DND-41 (cell line): ENCODE results near the gene HOXB8.

ENCODE experiments used
- ATAC-seq: fragments of 200-7000 bp; cut with Tn5 transposase; 3 replicates; pipeline ENCODE4 v1.9.1; 2021; ENCODE audit warnings: low read depth; ENCODE audit not compliant: insufficient read depth
- DNase-seq: peaks from one replicate; pipeline ENCODE4 v3.0.0-alpha.2; 2020
- H2AFZ ChIP-seq: 2 replicates; pipeline ENCODE4 v1.6.0; 2012; ENCODE audit warnings: low read depth, low read length
- H3K27ac ChIP-seq: 2 replicates; pipeline ENCODE4 v1.5.1; 2012; ENCODE audit warnings: low read length, inconsistent platforms
- H3K27me3 ChIP-seq: fragments of 200-600 bp; sonication (generic); 2 replicates; pipeline ENCODE4 v1.6.0; 2012; ENCODE audit warnings: low read length, mild to moderate bottlenecking, inconsistent platforms; ENCODE audit not compliant: insufficient read depth, poor library complexity
- H3K36me3 ChIP-seq: 2 replicates; pipeline ENCODE4 v1.5.1; 2012; ENCODE audit warnings: low read length, inconsistent platforms; ENCODE audit not compliant: insufficient read depth
- H3K4me1 ChIP-seq: 2 replicates; pipeline ENCODE4 v1.5.1; 2012; ENCODE audit warnings: mild to moderate bottlenecking, low read length; ENCODE audit not compliant: insufficient read depth
- H3K4me2 ChIP-seq: 2 replicates; pipeline ENCODE4 v1.6.0; 2012; ENCODE audit warnings: mild to moderate bottlenecking, moderate library complexity, low read length, inconsistent platforms; ENCODE audit not compliant: insufficient read depth
- H3K4me3 ChIP-seq, 2 experiments: fragments of 200-600 bp in 1 of 2; shearing (Covaris generic) in 1 of 2; 2 replicates each; pipeline ENCODE4 v1.5.1; 2012 to 2016; ENCODE audit warnings: inconsistent platforms in 2 of 2, low read length in 2 of 2, mild to moderate bottlenecking in 2 of 2, low read depth in 1 of 2, moderate library complexity in 1 of 2
- H3K79me2 ChIP-seq: 2 replicates; pipeline ENCODE4 v1.6.0; 2012; ENCODE audit warnings: low read length, inconsistent platforms; ENCODE audit not compliant: insufficient read depth
- H3K9ac ChIP-seq: 2 replicates; pipeline ENCODE4 v1.6.0; 2012; ENCODE audit warnings: low read depth, mild to moderate bottlenecking, inconsistent platforms, low read length, moderate library complexity
- H3K9me3 ChIP-seq: 2 replicates; pipeline ENCODE4 v1.5.1; 2012; ENCODE audit warnings: low read length, moderate library complexity, mild to moderate bottlenecking, inconsistent platforms; ENCODE audit not compliant: insufficient read depth, severe bottlenecking
- H4K20me1 ChIP-seq: 2 replicates; pipeline ENCODE4 v1.6.0; 2012; ENCODE audit warnings: low read length; ENCODE audit not compliant: insufficient read depth
- EZH2 ChIP-seq: IDR thresholded peaks from 3 replicates; pipeline ENCODE4 v1.6.1; 2012; ENCODE audit warnings: borderline replicate concordance, low read depth, mild to moderate bottlenecking, moderate library complexity, low read length, inconsistent platforms; ENCODE audit not compliant: severe bottlenecking
- TF ChIP-seq, protein P1 (sequence below): IDR thresholded peaks from 2 replicates; pipeline ENCODE4 v1.5.1; 2012; ENCODE audit warnings: borderline replicate concordance, low read length, moderate library complexity, mild to moderate bottlenecking; ENCODE audit not compliant: poor library complexity, severe bottlenecking; ENCODE audit errors: extremely low read depth

Gene HOXB8

DNA sequence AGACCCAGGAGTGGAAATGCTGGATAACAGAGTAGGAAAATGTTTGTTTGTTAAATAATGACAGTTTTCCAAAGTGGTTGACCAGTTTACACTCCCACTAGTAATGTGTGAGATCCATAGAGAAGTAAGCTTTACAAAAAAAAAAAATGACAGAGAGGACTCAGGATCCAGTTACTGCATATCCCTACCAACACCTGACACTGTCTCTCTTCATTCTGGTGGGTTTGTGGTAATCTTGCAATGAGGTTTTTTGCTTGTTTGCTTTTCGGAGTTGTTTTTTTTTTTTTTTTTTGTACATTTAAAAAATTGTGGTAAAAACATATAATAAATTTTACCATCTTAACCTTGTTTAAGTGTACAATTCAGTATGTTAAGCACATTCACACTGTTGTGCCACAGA, 34.6 kb upstream of the HOXB8 start:
- H3K9ac ChIP-seq, result no peak overlapping the region
- H4K20me1 ChIP-seq, result no peaks in the 10 kb centered on the region
- no peak overlapping the region for H3K4me3 ChIP-seq
- ATAC-seq, result no peak
- H3K36me3 ChIP-seq, result no peaks in the 10 kb centered on the region
- no peaks in the 10 kb centered on the region for H3K79me2 ChIP-seq
- no peak overlapping the region for H2AFZ ChIP-seq
- H3K27me3 ChIP-seq, result no peaks in the 10 kb centered on the region
- no peaks in the 10 kb centered on the region for H3K9me3 ChIP-seq
- H3K4me2 ChIP-seq, result no peak overlapping the region
- no peak for DNase-seq
- TF ChIP-seq, protein P1, sequence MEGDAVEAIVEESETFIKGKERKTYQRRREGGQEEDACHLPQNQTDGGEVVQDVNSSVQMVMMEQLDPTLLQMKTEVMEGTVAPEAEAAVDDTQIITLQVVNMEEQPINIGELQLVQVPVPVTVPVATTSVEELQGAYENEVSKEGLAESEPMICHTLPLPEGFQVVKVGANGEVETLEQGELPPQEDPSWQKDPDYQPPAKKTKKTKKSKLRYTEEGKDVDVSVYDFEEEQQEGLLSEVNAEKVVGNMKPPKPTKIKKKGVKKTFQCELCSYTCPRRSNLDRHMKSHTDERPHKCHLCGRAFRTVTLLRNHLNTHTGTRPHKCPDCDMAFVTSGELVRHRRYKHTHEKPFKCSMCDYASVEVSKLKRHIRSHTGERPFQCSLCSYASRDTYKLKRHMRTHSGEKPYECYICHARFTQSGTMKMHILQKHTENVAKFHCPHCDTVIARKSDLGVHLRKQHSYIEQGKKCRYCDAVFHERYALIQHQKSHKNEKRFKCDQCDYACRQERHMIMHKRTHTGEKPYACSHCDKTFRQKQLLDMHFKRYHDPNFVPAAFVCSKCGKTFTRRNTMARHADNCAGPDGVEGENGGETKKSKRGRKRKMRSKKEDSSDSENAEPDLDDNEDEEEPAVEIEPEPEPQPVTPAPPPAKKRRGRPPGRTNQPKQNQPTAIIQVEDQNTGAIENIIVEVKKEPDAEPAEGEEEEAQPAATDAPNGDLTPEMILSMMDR, result no peak
- no peak for TF ChIP-seq EZH2
- H3K4me1 ChIP-seq, result no peaks in the 10 kb centered on the region
- no peak overlapping the region for H3K27ac ChIP-seq

DNA sequence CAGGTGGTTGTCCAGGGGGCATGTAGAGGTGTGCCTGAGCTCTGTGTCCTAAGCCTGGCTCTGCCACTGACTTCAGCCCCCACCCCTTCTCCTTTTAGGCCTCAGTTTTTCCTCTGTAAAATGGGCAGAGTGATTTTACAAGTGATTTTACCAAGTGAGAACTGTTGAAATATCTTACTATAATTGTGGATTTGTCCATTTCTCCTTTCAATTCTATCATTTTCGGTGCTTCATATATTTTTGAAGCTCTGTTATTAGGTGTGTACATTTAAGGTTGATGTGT, 32.8 kb upstream of the HOXB8 start:
- H2AFZ ChIP-seq, result no peak overlapping the region
- TF ChIP-seq, protein P1, result no peak
- no peak for TF ChIP-seq EZH2

DNA sequence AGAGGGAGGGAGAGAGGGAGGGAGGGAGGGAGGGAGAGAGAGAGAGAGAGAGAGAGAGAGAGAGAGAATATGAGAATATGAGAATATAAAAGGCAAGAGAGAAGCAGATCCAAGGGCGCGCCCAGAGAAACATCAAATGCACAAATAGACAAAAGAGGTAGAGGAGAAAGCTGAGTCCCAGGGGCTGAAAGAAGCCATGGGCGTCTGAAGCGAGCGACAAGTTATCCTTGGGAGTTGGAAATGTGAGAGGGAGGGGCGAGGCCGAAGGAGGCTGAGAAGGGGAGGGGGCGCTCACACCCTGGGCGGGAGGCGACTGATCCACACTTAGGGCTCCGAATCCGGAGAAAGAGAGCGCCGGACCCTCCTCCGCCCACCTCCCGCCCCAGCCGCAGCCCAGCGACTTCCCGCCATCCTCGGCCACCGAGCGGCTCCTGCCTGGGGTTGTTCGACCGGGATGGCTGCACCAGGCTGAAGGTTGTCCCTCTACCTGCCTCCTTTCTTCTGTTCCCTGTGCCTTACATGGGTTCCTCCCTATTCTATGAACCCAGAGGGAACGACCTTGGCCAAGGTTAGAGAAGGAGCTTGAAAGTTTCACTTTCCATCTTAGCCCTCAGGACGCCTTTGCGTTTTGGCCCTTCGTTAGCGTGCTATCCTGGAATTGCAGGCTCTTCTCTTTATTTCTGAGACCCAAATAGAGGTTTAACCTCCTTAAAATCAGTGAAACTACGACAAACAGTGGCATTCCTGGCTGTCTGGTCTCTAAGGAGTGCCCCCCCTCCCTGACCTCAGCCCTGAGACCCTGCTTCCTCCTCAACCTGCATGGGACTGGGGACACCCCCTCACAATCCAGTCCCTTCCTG, 32.2 kb upstream of the HOXB8 start:
- Histone ChIP-seq H3K4me2 (no peak overlapping the region), H2AFZ (no peak overlapping the region)
- no peak for DNase-seq

More for the DNA sequence above, 32.8 kb upstream of the HOXB8 start:
- Histone ChIP-seq H3K4me2 (no peak overlapping the region), H3K9ac (no peak overlapping the region), H3K27ac (no peak overlapping the region), H3K79me2 (no peaks in the 10 kb centered on the region), H3K4me3 (no peak overlapping the region), H4K20me1 (no peaks in the 10 kb centered on the region), H3K36me3 (no peaks in the 10 kb centered on the region), H3K27me3 (peaks cover 9% of the 10 kb centered on the region), H3K4me1 (no peaks in the 10 kb centered on the region), H3K9me3 (no peaks in the 10 kb centered on the region)
- ATAC-seq (no peak), DNase-seq (no peak)

More for the DNA sequence above, 32.2 kb upstream of the HOXB8 start:
- no peaks in the 10 kb centered on the region for H3K9me3 ChIP-seq
- no peaks in the 10 kb centered on the region for H3K4me1 ChIP-seq
- H3K36me3 ChIP-seq, result no peaks in the 10 kb centered on the region
- no peak for ATAC-seq
- H3K4me3 ChIP-seq, result no peak overlapping the region
- no peaks in the 10 kb centered on the region for H3K79me2 ChIP-seq
- no peaks in the 10 kb centered on the region for H4K20me1 ChIP-seq
- TF ChIP-seq, protein P1, result no peak
- no peak for TF ChIP-seq EZH2
- peaks cover 9% of the 10 kb centered on the region for H3K27me3 ChIP-seq
- H3K9ac ChIP-seq, result no peak overlapping the region
- no peak overlapping the region for H3K27ac ChIP-seq
